ENCODE data around the gene RUBCN.
A peak's percentile ranks its signal among the peaks of the same experiment; 100 is the strongest.
"Not testable (repeated sequence)": the region's sequence is repeated elsewhere in the genome, so short reads cannot be mapped to it uniquely, and the experiment has no call there.

DNA sequence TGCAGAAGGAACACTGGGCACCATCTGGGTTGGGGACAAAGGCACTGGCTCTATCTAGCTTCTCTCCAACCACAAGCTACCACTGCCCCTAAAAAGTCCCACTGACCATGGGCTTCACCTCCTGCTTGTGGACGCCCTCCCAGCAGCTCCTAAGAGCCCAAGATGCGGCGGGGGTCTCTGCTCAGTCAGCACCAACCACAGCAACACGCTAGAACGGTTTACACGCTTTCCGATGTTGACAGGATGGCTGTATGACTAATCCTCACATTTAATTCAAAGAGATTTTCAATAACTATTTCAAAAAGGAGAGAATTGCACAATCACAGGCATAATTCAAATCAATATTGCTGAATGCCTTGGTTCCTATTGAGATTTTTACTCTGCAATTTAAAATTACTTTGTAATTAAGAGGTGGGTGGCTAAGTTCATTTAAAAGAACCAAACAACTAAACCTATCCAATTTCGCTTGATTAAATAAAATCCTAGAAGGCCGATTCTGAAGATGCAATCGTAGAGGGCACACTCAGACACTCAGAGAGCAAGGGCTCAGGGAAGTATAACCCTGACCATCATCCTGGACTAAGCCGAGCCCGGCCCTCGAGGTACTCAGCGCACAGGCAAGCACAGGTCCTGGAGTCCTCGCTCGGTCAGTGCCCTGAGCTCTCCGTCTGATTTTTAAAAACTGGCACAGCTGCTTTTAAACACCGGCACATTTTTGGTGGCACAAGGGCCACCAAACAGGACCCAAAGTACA lies 110.1 kb downstream of the RUBCN start:
- not testable (repeated sequence) for TF ChIP-seq EP300 (IDR thresholded peaks at IDR 0.05; ENCODE audit: borderline replicate concordance); ZBTB7A (IDR thresholded peaks at IDR 0.05; ENCODE audit: low read depth); TAF1 (IDR thresholded peaks at IDR 0.05; ENCODE audit: low read depth); CREB1 (IDR thresholded peaks at IDR 0.05; ENCODE audit: low read depth); YY1 (IDR thresholded peaks at IDR 0.05; ENCODE audit: low read depth); RAD21 (IDR thresholded peaks at IDR 0.05; ENCODE audit: low read depth); TEAD4 (IDR thresholded peaks at IDR 0.05)
- TF ChIP-seq, protein P1, sequence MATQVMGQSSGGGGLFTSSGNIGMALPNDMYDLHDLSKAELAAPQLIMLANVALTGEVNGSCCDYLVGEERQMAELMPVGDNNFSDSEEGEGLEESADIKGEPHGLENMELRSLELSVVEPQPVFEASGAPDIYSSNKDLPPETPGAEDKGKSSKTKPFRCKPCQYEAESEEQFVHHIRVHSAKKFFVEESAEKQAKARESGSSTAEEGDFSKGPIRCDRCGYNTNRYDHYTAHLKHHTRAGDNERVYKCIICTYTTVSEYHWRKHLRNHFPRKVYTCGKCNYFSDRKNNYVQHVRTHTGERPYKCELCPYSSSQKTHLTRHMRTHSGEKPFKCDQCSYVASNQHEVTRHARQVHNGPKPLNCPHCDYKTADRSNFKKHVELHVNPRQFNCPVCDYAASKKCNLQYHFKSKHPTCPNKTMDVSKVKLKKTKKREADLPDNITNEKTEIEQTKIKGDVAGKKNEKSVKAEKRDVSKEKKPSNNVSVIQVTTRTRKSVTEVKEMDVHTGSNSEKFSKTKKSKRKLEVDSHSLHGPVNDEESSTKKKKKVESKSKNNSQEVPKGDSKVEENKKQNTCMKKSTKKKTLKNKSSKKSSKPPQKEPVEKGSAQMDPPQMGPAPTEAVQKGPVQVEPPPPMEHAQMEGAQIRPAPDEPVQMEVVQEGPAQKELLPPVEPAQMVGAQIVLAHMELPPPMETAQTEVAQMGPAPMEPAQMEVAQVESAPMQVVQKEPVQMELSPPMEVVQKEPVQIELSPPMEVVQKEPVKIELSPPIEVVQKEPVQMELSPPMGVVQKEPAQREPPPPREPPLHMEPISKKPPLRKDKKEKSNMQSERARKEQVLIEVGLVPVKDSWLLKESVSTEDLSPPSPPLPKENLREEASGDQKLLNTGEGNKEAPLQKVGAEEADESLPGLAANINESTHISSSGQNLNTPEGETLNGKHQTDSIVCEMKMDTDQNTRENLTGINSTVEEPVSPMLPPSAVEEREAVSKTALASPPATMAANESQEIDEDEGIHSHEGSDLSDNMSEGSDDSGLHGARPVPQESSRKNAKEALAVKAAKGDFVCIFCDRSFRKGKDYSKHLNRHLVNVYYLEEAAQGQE (IDR thresholded peaks at IDR 0.05; ENCODE audit: low read depth) = not testable (repeated sequence)
- TF ChIP-seq, protein P2, sequence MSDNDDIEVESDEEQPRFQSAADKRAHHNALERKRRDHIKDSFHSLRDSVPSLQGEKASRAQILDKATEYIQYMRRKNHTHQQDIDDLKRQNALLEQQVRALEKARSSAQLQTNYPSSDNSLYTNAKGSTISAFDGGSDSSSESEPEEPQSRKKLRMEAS (IDR thresholded peaks at IDR 0.05) = not testable (repeated sequence)
- peak; percentile 29; the same call in 1 of the 2 replicates for TF ChIP-seq CEBPB (IDR thresholded peaks at IDR 0.05)
- TF ChIP-seq, protein P3, sequence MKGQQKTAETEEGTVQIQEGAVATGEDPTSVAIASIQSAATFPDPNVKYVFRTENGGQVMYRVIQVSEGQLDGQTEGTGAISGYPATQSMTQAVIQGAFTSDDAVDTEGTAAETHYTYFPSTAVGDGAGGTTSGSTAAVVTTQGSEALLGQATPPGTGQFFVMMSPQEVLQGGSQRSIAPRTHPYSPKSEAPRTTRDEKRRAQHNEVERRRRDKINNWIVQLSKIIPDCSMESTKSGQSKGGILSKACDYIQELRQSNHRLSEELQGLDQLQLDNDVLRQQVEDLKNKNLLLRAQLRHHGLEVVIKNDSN (IDR thresholded peaks at IDR 0.05) = not testable (repeated sequence)

Data from Ishikawa (cell line).